ENCODE measurements around the gene SMYD5. TPM values are rescaled to one million over a fixed set of nuclear protein-coding genes. Genes with fewer than 3 reads are reported as not detected.

The SMYD5 gene
- 46.2 to 59.1 TPM (median 56.7 TPM) in 5 replicates for total RNA-seq (2022; extraction: Qiagen RNA extraction; ENCODE audit: low read depth)

DNA sequence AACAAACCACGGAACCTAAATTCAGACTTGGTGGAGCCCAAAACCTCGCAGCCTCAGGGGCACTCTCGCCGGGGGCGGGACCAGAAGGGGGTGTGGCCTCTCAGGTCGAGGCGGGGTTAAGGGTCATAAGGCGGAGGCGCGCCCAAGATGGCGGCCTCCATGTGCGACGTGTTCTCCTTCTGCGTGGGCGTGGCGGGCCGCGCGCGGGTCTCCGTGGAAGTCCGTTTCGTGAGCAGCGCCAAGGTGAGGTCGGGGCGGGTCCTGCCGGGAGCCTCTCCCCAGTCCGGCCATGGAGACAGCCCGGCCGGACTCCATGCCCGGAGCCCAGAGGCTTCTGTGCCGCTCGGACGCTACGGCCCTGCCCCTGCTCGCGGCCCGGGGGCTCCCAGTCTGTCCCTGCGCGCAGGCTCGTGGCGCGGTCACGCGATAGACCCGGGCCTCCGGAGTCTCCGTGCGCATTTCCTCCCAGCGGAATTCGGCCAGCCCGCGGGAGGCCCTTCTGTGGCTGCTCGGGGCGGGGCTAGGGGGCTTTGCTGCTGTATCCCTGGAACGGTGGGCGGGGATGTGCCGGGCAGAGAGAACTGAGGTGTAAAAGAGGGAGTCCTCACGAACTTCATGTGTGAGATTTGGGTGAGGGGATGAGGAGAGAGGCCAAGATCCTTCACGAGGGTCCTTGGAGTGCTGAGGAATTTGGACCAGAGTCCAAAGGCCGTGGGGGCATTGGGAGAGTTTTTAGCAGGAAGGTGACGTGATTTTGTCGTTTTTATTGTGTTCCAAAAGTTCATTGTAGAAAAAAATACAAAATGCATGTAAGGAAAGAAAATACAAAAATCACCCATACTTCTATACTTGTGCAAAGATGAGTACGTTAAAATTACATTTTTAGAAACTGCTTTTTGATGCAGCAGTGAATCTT lies at the start of gene SMYD5:
SMYD5 (plus strand) TSS at position 126 of the 916 bp plus-strand sequence; CDS start at position 148, 22 bp downstream.

GRCh38 chr2:73202156-73203054 lies 11.6 kb upstream of the SMYD5 start, which contains the start of gene NOTO:
TSS of gene NOTO (plus strand) at chr2:73202574. CDS start at chr2:73202667, 93 bp downstream.

GRCh38 chr2:73233154-73233931 lies 19.3 kb downstream of the SMYD5 start, which contains the start of gene PRADC1:
TSS of gene PRADC1 (minus strand) at chr2:73233239. CDS start at chr2:73233160, 79 bp downstream.

GRCh38 chr2:73233932-73234832 lies 20.1 kb downstream of the SMYD5 start, which contains the start of gene CCT7:
TSS of gene CCT7 (plus strand) at chr2:73234308. CDS start at chr2:73234379, 71 bp downstream.

Other genes starting within 250 kb of the SMYD5 start
- gene SFXN5, start 142.5 kb upstream of the SMYD5 start, total RNA-seq (2022; extraction: Qiagen RNA extraction; ENCODE audit: low read depth), result 12.9 to 17.7 TPM (median 14.9 TPM) in 5 replicates
- 26.8 to 37.4 TPM (median 35.3 TPM) in 5 replicates for gene RAB11FIP5, start 101.3 kb upstream of the SMYD5 start, total RNA-seq (2022; extraction: Qiagen RNA extraction; ENCODE audit: low read depth)
- not detected in 5 replicates for gene NOTO, start 11.7 kb upstream of the SMYD5 start, total RNA-seq (2022; extraction: Qiagen RNA extraction; ENCODE audit: low read depth)
- gene PRADC1, start 19.0 kb downstream of the SMYD5 start, total RNA-seq (2022; extraction: Qiagen RNA extraction; ENCODE audit: low read depth), result 17.8 to 26.8 TPM (median 25.1 TPM) in 5 replicates
- gene CCT7, start 20.1 kb downstream of the SMYD5 start, total RNA-seq (2022; extraction: Qiagen RNA extraction; ENCODE audit: low read depth), result 554 to 823 TPM (median 598 TPM) in 5 replicates
- gene FBXO41, start 70.2 kb downstream of the SMYD5 start, total RNA-seq (2022; extraction: Qiagen RNA extraction; ENCODE audit: low read depth), result 3.9 to 6.6 TPM (median 6.2 TPM) in 5 replicates
- gene EGR4, start 79.3 kb downstream of the SMYD5 start, total RNA-seq (2022; extraction: Qiagen RNA extraction; ENCODE audit: low read depth), result 0.09 to 0.43 TPM (median 0.20 TPM) in 5 replicates
- 8.5 to 10.6 TPM (median 9.9 TPM) in 5 replicates for gene ALMS1, start 171.6 kb downstream of the SMYD5 start, total RNA-seq (2022; extraction: Qiagen RNA extraction; ENCODE audit: low read depth)

Data from A549 treated with ZK216348 at 1 μM for 4 hours (cell line).